ENCODE measurements around the gene ST8SIA2. TPM values are rescaled to one million over a fixed set of nuclear protein-coding genes. Genes with fewer than 3 reads are reported as not detected.

Gene ST8SIA2
- total RNA-seq, 2 donors from 2014 or later: not detected

GRCh38 chr15:92425578-92426225, 32.0 kb downstream of the ST8SIA2 start:
- H3K4me3 ChIP-seq: no peak overlapping the region
- H3K27ac ChIP-seq: no peak overlapping the region
- no peaks in the 10 kb centered on the region for H3K9me3 ChIP-seq
- H3K4me1 ChIP-seq: no peaks in the 10 kb centered on the region
- no peak for TF ChIP-seq POLR2A (IDR thresholded peaks at IDR 0.05)
- no peak for TF ChIP-seq CTCF (IDR thresholded peaks at IDR 0.05)
- intact Hi-C loops (cut with DNase I): no loop called here
- no peaks in the 10 kb centered on the region for H3K36me3 ChIP-seq (replicated peaks in 1 of 2; ENCODE audit: insufficient read depth in 1 of 2, low read depth in 2 of 2)
- H3K27me3 ChIP-seq: no peaks in the 10 kb centered on the region
- ATAC-seq (no peak), DNase-seq (no peak)
- WGBS, 2 donors: 50 to 55% methylated on average over 12 of the region's 12 CpGs

GRCh38 chr15:92429378-92430068, 35.8 kb downstream of the ST8SIA2 start:
- TF ChIP-seq POLR2A (IDR thresholded peaks at IDR 0.05) (no peak), CTCF (IDR thresholded peaks at IDR 0.05) (no peak)
- 44 to 50% methylated on average over 2 of the region's 2 CpGs for WGBS, 2 donors
- H3K27ac ChIP-seq: no peak overlapping the region
- no peaks in the 10 kb centered on the region for H3K36me3 ChIP-seq (replicated peaks in 1 of 2; ENCODE audit: insufficient read depth in 1 of 2, low read depth in 2 of 2)
- H3K4me1 ChIP-seq: no peaks in the 10 kb centered on the region
- ATAC-seq: no peak
- intact Hi-C loops (cut with DNase I): no loop called here
- DNase-seq: no peak
- no peaks in the 10 kb centered on the region for H3K27me3 ChIP-seq
- H3K9me3 ChIP-seq: no peaks in the 10 kb centered on the region
- no peak overlapping the region for H3K4me3 ChIP-seq

DNA sequence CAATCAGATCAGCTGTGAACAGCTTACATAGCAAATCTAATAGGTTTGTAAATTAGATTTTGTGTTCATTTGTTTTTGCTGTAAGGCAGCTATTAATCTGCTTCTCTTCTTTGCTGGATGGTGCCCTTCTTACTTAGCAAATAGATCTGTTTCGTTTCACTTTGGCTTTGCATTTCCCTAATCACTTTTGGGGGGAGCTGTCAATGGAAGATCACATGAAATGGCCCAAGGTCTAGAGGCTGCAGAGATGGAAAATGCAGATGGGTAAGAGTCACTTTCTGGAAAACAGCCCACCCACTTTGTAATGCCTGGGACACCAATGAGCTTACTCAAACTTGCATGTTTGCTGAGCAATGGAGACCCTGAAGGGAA, 36.4 kb downstream of the ST8SIA2 start:
- 21 to 34% methylated on average over 1 of the region's 1 CpG for WGBS, 2 donors
- no peak overlapping the region for H3K27ac ChIP-seq
- DNase-seq (no peak), ATAC-seq (no peak)
- H3K36me3 ChIP-seq (replicated peaks in 1 of 2; ENCODE audit: insufficient read depth in 1 of 2, low read depth in 2 of 2): no peaks in the 10 kb centered on the region
- no peak overlapping the region for H3K4me3 ChIP-seq
- no peaks in the 10 kb centered on the region for H3K4me1 ChIP-seq
- no peaks in the 10 kb centered on the region for H3K9me3 ChIP-seq
- H3K27me3 ChIP-seq: no peaks in the 10 kb centered on the region
- no peak for TF ChIP-seq CTCF (IDR thresholded peaks at IDR 0.05)
- TF ChIP-seq POLR2A (IDR thresholded peaks at IDR 0.05): no peak
- intact Hi-C loops (cut with DNase I): no loop called here

DNA sequence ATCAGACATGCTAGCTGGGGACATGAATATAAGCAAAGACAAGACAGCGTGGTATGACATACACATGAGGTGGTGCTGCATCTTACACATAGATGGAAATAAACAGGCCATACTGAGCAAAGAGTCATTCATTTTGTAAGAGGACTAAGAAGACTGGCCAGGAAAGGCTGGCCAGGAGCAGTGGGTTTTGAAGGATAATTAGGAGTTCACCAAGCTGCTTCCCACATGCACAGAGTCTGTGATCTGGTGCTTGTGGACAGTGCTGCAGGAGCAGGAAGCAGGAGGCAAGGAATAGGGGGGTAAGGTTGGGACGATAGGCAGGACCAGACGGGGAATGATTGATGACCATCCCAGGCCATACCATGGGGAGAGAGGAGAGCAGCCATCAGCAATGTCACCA, 41.5 kb downstream of the ST8SIA2 start:
- Histone ChIP-seq H3K4me3 (no peak overlapping the region), H3K27me3 (no peaks in the 10 kb centered on the region), H3K27ac (no peak overlapping the region), H3K9me3 (no peaks in the 10 kb centered on the region), H3K36me3 (replicated peaks in 1 of 2; ENCODE audit: insufficient read depth in 1 of 2, low read depth in 2 of 2) (no peaks in the 10 kb centered on the region), H3K4me1 (no peaks in the 10 kb centered on the region)
- intact Hi-C loops (cut with DNase I): no loop called here
- ATAC-seq: no peak
- 49 to 55% methylated on average over 3 of the region's 3 CpGs for whole genome bisulfite sequencing, 2 donors
- TF ChIP-seq POLR2A (IDR thresholded peaks at IDR 0.05): no peak
- TF ChIP-seq CTCF (IDR thresholded peaks at IDR 0.05): no peak
- DNase-seq: no peak

DNA sequence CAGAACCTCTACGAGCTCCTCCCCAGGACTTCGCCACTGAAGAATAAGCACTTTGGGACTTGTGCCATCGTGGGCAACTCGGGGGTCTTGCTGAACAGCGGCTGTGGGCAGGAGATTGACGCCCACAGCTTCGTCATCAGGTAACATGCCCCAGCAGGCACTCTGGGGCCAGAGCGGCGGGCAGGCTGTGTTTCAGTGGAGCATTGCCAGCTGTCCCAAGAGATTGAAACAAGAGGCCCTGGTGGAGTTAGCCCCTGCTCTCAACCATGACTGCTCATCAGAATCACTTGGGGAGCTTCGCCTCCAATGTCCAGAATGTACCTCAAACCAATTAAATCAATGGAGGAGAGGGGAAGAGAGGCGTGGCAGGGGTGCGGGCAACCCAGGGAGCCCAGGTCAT, 44.8 kb downstream of the ST8SIA2 start:
- intact Hi-C loops (cut with DNase I): no loop called here
- no peaks in the 10 kb centered on the region for H3K36me3 ChIP-seq (replicated peaks in 1 of 2; ENCODE audit: insufficient read depth in 1 of 2, low read depth in 2 of 2)
- WGBS, 2 donors: 70 to 81% methylated on average over 9 to 12 of the region's 12 CpGs
- H3K4me3 ChIP-seq: no peak overlapping the region
- TF ChIP-seq CTCF (IDR thresholded peaks at IDR 0.05) (no peak), POLR2A (IDR thresholded peaks at IDR 0.05) (no peak)
- DNase-seq: no peak
- no peaks in the 10 kb centered on the region for H3K4me1 ChIP-seq
- no peak for ATAC-seq
- no peaks in the 10 kb centered on the region for H3K9me3 ChIP-seq
- H3K27me3 ChIP-seq: no peaks in the 10 kb centered on the region
- H3K27ac ChIP-seq: no peak overlapping the region
